Hematopoietic multipotent progenitor cell treated with erythropoietin and hydrocortisone succinate and interleukin-3 and kit ligand, for 4 days (in vitro differentiated cells): ENCODE data around the gene PDE3A.
A peak's percentile ranks its signal among the peaks of the same experiment; 100 is the strongest.
"Not testable (repeated sequence)": the region's sequence is repeated elsewhere in the genome, so short reads cannot be mapped to it uniquely, and the experiment has no call there.

Experiments used
- DNase-seq: peaks from one replicate; pipeline ENCODE4 v3.0.0-alpha.2; 2015

Gene PDE3A

GRCh38 chr12:20505056-20505455 lies 136.7 kb downstream of the PDE3A start:
- DNase-seq, result no peak

DNA sequence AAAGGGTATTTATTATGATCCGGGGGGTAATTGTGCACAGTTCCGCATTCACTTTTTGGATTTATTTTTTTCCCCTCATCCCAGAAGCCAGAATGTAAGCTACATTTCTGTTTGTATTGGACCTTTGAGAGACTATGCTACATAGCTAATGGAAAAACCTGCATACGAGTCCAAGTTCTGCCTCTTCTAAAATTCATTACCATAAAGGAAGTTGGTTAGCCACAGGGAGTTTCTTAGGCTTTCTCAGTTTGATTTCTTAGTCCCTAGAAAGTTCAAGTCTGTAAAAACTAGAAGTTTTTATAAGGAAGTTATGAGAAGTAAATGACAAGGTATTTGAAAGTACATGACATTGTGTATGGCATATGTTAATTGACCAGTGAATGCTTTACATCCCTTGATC lies 138.7 kb downstream of the PDE3A start:
- peak; percentile 39 for DNase-seq

DNA sequence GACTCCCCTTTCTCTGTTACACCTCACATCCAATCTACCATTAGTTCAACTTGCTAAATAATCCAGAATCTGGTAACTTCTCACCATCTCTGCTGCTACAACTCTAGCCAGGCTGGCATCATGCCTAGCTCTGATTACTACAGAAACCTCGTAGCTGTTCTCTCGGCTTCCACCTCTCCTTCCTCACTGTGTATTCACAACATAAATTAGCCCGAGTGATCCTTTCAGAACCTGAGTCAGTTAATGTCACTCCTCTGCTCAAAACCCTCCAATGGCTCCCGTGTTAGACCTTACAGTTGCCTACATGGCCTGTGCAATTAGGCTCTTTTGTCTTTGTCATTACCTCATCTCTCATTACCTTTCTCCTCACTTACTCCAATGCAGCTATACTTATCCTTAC lies 139.4 kb downstream of the PDE3A start:
- DNase-seq, result no peak

- no peak for DNase-seq
These were observed 140.0 kb downstream of the PDE3A start for GRCh38 chr12:20508359-20508758.

DNA sequence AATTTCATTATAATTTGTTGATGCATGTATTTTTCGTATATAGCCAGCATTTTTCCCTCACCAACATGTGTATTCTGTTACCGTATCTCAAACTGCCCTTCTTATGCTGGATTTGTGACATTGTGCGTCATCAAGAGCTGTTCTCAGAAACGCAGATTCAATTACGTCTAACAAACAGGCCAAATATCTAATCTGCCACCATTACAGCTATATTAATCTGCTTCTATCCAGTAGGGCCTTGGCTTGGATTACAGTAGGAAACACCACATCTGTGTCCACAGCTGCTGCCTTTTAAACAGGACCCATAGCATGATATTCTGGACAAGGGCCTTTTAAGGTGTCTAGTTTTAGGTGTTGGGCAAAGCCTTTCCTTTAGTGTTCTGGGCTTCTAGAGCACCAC lies 140.6 kb downstream of the PDE3A start:
- DNase-seq, result no peak

DNA sequence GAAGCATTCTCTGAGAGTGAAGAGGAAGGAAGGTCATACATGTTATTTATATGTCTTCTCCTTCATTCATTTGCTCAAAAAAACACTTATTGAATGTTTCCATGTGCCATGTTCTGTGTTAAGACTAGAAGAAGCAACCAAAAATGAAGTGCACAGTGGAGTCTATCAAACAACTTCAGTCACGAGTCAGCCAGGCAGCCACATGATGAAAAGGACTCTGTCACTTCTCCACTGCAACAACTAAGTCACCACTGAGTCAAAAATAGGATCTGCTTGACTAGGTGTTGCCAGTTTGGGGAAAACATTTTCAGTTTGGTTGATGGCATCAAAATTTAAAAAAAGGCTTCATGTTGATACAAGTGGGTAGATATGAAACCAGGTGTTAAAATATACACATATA lies 142.5 kb downstream of the PDE3A start:
- no peak for DNase-seq

DNA sequence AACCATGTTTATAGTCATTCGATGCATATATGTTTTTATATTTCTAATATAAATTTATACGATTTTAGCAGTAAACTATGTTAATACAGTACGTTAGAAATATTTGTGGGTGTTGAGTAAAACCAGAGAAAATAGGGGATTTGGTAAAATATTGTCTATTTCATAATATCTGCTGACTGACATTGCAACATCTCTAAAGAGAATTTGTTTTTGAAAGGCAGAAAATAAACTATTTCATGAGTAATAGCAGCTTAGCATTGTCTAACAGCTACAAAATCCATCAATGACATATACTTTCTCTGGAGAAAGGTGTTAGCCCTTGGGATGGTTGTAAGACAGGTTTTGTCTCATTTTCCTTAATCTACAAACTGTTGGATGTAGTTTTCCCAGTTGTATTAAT lies 144.9 kb downstream of the PDE3A start:
- no peak for DNase-seq

GRCh38 chr12:20514598-20514997 lies 146.3 kb downstream of the PDE3A start:
- no peak for DNase-seq

- no peak for DNase-seq
These were observed 152.2 kb downstream of the PDE3A start for GRCh38 chr12:20520532-20520931.

DNA sequence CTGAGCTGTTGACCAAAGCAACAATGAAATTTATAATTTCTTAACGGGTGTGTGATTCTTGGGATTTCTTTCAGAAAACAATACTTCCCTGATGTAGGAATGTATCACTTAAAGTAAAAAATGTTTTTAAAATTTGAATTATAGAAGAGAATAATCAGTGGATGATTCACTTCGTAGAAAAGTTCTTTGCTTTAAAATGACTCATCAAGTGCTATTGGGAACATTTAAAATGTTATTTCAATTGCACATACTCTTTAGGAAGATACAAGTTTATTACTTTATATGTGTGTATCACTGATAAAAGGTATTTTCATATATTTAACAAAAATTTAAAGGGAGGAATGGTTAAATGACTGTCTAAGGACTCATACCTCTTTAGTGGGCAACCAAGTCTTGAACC lies 155.3 kb downstream of the PDE3A start:
- no peak for DNase-seq

- no peak for DNase-seq
These were observed 155.8 kb downstream of the PDE3A start for GRCh38 chr12:20524113-20524512.

DNA sequence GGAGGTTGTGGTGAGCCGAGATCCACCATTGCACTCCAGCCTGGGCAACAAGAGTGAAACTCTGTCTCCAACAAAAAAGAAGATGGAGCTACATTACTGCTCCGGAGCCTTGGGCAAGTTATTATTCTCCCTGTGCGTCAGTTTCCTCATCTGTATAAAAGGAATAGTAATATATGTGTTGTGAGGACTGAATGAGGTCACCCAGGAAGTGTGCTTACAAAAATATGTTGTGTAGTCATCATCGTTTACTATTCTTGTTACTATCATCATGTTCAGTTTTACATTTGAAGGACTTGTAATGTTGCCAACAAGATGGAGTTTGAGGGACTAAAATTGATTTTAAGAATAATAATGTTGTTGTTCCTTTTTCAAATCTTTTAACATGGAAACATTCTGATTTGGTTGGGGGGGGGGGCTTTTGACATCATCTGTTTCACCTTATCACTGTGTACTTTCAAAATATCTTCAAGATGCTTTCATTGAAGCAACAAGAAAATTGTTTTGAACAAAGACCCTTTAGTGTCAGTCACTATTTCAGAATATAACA lies 156.8 kb downstream of the PDE3A start:
- DNase-seq, result no peak

GRCh38 chr12:20527417-20528163 lies 159.3 kb downstream of the PDE3A start:
- no peak for DNase-seq

DNA sequence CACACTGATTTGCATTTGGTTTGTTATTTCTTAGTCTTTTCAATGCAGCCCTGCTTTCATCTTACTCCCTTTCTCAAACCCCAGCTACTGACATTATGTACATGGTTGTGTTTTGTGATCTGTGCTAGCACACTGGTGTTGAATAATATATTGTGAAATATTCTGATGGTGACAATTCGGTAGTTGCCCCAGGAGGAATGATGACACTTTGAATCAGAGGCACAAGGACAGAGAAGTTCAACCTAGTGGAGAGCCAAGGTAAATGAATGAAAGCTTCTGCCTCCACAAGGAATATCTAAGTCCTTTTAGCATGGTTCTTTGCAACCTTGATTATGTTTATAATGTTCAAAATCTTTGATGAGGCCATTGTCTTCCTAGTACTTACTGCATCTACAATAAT lies 159.9 kb downstream of the PDE3A start:
- no peak for DNase-seq

- no peak for DNase-seq
These were observed 177.9 kb downstream of the PDE3A start for GRCh38 chr12:20546267-20546666.

GRCh38 chr12:20547816-20548575 lies 179.7 kb downstream of the PDE3A start:
- DNase-seq, result no peak

DNA sequence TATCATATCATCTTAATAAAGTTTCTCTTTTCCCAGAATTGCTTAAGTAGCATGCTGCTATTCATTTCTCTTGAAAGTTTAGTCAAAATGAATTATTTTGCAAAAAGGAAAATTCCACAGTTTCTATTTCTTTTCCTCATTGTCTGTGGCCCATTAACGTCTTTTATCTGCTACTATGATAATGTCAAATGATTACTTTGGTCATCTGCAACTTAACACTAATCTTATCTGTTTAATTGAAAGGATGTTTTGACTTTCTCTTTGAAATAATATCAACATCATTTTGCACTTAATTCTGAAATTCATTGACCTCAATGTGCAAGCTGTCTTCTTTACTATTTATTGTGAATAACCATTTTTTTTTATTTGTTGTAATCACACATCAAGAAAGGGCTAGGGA lies 180.3 kb downstream of the PDE3A start:
- no peak for DNase-seq

- peak; percentile 44 for DNase-seq
These were observed 180.9 kb downstream of the PDE3A start for GRCh38 chr12:20549108-20549719.

GRCh38 chr12:20551742-20552442 lies 183.6 kb downstream of the PDE3A start:
- not testable (repeated sequence) for DNase-seq

DNA sequence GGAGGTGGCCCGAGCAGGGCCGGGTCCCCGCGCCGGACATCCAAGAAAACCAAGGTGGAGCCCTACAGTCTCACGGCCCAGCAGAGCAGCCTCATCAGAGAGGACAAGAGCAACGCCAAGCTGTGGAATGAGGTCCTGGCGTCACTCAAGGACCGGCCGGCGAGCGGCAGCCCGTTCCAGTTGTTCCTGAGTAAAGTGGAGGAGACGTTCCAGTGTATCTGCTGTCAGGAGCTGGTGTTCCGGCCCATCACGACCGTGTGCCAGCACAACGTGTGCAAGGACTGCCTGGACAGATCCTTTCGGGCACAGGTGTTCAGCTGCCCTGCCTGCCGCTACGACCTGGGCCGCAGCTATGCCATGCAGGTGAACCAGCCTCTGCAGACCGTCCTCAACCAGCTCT lies 184.2 kb downstream of the PDE3A start:
- DNase-seq, result not testable (repeated sequence)

GRCh38 chr12:20555015-20555414 lies 186.7 kb downstream of the PDE3A start:
- DNase-seq, result no peak

- no peak for DNase-seq
These were observed 187.4 kb downstream of the PDE3A start for GRCh38 chr12:20555771-20556170.

- DNase-seq, result no peak
These were observed 188.8 kb downstream of the PDE3A start for GRCh38 chr12:20557096-20557495.
